Upper lobe of right lung (tissue), 1 donor: ENCODE measurements around the gene DCT. TPM values are rescaled to one million over a fixed set of nuclear protein-coding genes. Genes with fewer than 3 reads are reported as not detected.

ENCODE experiments used
- ATAC-seq: fragments of 200-7000 bp; cut with Tn5 transposase; one replicate; pipeline ENCODE4 v1.9.1; 2020; ENCODE audit warnings: mild to moderate bottlenecking, moderate library complexity
- DNase-seq: peaks from one replicate; pipeline ENCODE4 v3.0.0-alpha.2; 2020
- H3K27ac ChIP-seq: fragments of 200-600 bp; one replicate; pipeline ENCODE4 v1.8.0; 2022
- H3K27me3 ChIP-seq: fragments of 200-600 bp; one replicate; pipeline ENCODE4 v1.8.0; 2022; ENCODE audit warnings: mild to moderate bottlenecking
- H3K36me3 ChIP-seq: fragments of 200-600 bp; one replicate; pipeline ENCODE4 v1.8.0; 2022
- H3K4me1 ChIP-seq: fragments of 200-600 bp; one replicate; pipeline ENCODE4 v1.8.0; 2022
- H3K4me3 ChIP-seq: fragments of 200-600 bp; one replicate; pipeline ENCODE4 v1.8.0; 2022; ENCODE audit warnings: mild to moderate bottlenecking
- H3K9me3 ChIP-seq: fragments of 200-600 bp; one replicate; pipeline ENCODE4 v1.8.0; 2022
- CTCF ChIP-seq: fragments of 200-600 bp; IDR thresholded peaks from one replicate; pipeline ENCODE4 v1.8.0; 2022; ENCODE audit warnings: antibody characterized with exemption
- intact Hi-C: fragments of 100-400 bp; cut with DNase I; formaldehyde crosslinking; loops from one replicate; pipeline ENCODE4 v1.11.0; 2022
- total RNA-seq: library from RNA; stranded (reverse); fragmentation: NEBNext Ultra II Directional; extraction: Animal tissue kit (Norgen Biotek cat#: 25700); gene quantifications from one replicate; pipeline ENCODE4 v1.2.1, GENCODE V29; 2021
- donor health status: DM: no; HTN: yes; CAD: no; lungs with severe emphysema.

DCT gene
- total RNA-seq, 1 donor from 2014 or later = not detected

- Histone ChIP-seq H3K36me3 (no peaks in the 10 kb centered on the region), H3K27me3 (peaks cover 5% of the 10 kb centered on the region), H3K4me3 (no peak overlapping the region), H3K27ac (no peak overlapping the region), H3K4me1 (no peaks in the 10 kb centered on the region), H3K9me3 (no peaks in the 10 kb centered on the region)
- DNase-seq = no peak
- ATAC-seq = no peak
- TF ChIP-seq CTCF = no peak
- intact Hi-C loops = no loop called here
These were observed 65.9 kb downstream of the DCT start for GRCh38 chr13:94413598-94413944.

GRCh38 chr13:94412870-94413597 is 66.4 kb downstream of the DCT start:
- Histone ChIP-seq H3K4me1 (no peaks in the 10 kb centered on the region), H3K27ac (no peak overlapping the region), H3K9me3 (no peaks in the 10 kb centered on the region), H3K4me3 (no peak overlapping the region), H3K36me3 (no peaks in the 10 kb centered on the region), H3K27me3 (peaks cover 5% of the 10 kb centered on the region)
- ATAC-seq (no peak), DNase-seq (no peak)
- no peak for TF ChIP-seq CTCF
- intact Hi-C loops = no loop called here

GRCh38 chr13:94411747-94412146 is 67.7 kb downstream of the DCT start:
- Histone ChIP-seq H3K27ac (no peak overlapping the region), H3K9me3 (no peaks in the 10 kb centered on the region), H3K4me3 (no peak overlapping the region), H3K4me1 (no peaks in the 10 kb centered on the region), H3K36me3 (no peaks in the 10 kb centered on the region), H3K27me3 (peaks cover 5% of the 10 kb centered on the region)
- no peak for TF ChIP-seq CTCF
- intact Hi-C loops = no loop called here
- no peak for DNase-seq
- no peak for ATAC-seq

GRCh38 chr13:94408314-94409036 is 71.0 kb downstream of the DCT start:
- intact Hi-C loops = no loop called here
- Histone ChIP-seq H3K36me3 (no peaks in the 10 kb centered on the region), H3K27me3 (peaks cover 2% of the 10 kb centered on the region), H3K4me3 (no peak overlapping the region), H3K27ac (no peak overlapping the region), H3K4me1 (no peaks in the 10 kb centered on the region), H3K9me3 (no peaks in the 10 kb centered on the region)
- no peak for ATAC-seq
- no peak for TF ChIP-seq CTCF
- DNase-seq = no peak

- TF ChIP-seq CTCF = no peak
- Histone ChIP-seq H3K4me3 (no peak overlapping the region), H3K36me3 (no peaks in the 10 kb centered on the region), H3K27ac (no peak overlapping the region), H3K4me1 (no peaks in the 10 kb centered on the region), H3K27me3 (no peaks in the 10 kb centered on the region), H3K9me3 (no peaks in the 10 kb centered on the region)
- DNase-seq (no peak), ATAC-seq (no peak)
- intact Hi-C loops = no loop called here
These were observed 78.6 kb downstream of the DCT start for GRCh38 chr13:94400874-94401273.
